ENCODE measurements around the gene C1orf56. TPM values are rescaled to one million over a fixed set of nuclear protein-coding genes. Genes with fewer than 3 reads are reported as not detected.

Gene C1orf56, protein sequence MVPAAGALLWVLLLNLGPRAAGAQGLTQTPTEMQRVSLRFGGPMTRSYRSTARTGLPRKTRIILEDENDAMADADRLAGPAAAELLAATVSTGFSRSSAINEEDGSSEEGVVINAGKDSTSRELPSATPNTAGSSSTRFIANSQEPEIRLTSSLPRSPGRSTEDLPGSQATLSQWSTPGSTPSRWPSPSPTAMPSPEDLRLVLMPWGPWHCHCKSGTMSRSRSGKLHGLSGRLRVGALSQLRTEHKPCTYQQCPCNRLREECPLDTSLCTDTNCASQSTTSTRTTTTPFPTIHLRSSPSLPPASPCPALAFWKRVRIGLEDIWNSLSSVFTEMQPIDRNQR
- polyA plus RNA-seq (ENCODE audit: insufficient read depth in 1 of 5, insufficient read length in 5 of 5, low replicate concordance in 1 of 5): 10 to 100 TPM in 4 of 5 donors, 1 to 10 TPM in 1; 9.4 to 11.6 (median 11.0) TPM
- long read RNA-seq, donor 1, transcript C1orf56-201 (2 exons, 2,096 nt): major isoform, 6 of 6 reads
- long read RNA-seq, donor 1, partial matches to known transcripts: 0 of 6 reads
- long read RNA-seq, donor 1, other reads (novel, unspliced or antisense): 0 of 6 reads
- long read RNA-seq, donor 2, partial matches to known transcripts: 5 of 33 reads
- long read RNA-seq, donor 2, other reads (novel, unspliced or antisense): 24 of 33 reads
- long read RNA-seq, donor 3, partial matches to known transcripts: 0 of 4 reads
- long read RNA-seq, donor 3, other reads (novel, unspliced or antisense): 0 of 4 reads
- long read RNA-seq, donor 4, transcript C1orf56-201 (2 exons, 2,096 nt): major isoform, 6 of 124 reads
- long read RNA-seq, donor 4, partial matches to known transcripts: 118 of 124 reads
- long read RNA-seq, donor 4, other reads (novel, unspliced or antisense): 0 of 124 reads
- long read RNA-seq, donor 5, transcript C1orf56-201 (2 exons, 2,096 nt): major isoform, 5 of 143 reads
- long read RNA-seq, donor 5, partial matches to known transcripts: 138 of 143 reads
- long read RNA-seq, donor 5, other reads (novel, unspliced or antisense): 0 of 143 reads
- long read RNA-seq, donor 6, transcript C1orf56-201 (2 exons, 2,096 nt): major isoform, 7 of 67 reads
- long read RNA-seq, donor 6, partial matches to known transcripts: 26 of 67 reads
- long read RNA-seq, donor 6, other reads (novel, unspliced or antisense): 34 of 67 reads
- long read RNA-seq, donor 7, transcript C1orf56-201 (2 exons, 2,096 nt): major isoform, 7 of 7 reads
- long read RNA-seq, donor 7, partial matches to known transcripts: 0 of 7 reads
- long read RNA-seq, donor 7, other reads (novel, unspliced or antisense): 0 of 7 reads
- long read RNA-seq, donor 8, partial matches to known transcripts: 0 of 4 reads
- long read RNA-seq, donor 8, other reads (novel, unspliced or antisense): 0 of 4 reads

DNA sequence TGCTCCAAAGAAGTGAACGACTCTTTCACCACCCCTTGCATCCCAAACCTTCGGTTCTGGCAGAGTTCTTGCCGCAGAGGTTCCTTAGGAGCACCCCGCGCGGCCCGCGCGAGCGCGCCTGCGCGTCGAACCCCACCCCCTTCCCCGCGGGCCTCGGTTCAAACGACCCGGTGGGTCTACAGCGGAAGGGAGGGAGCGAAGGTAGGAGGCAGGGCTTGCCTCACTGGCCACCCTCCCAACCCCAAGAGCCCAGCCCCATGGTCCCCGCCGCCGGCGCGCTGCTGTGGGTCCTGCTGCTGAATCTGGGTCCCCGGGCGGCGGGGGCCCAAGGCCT is at the start of gene C1orf56:
C1orf56 (plus strand) TSS at position 161 of the 334 bp plus-strand sequence; CDS start at position 258, 97 bp downstream.
- peak; percentile 76 to 79 for DNase-seq

DNA sequence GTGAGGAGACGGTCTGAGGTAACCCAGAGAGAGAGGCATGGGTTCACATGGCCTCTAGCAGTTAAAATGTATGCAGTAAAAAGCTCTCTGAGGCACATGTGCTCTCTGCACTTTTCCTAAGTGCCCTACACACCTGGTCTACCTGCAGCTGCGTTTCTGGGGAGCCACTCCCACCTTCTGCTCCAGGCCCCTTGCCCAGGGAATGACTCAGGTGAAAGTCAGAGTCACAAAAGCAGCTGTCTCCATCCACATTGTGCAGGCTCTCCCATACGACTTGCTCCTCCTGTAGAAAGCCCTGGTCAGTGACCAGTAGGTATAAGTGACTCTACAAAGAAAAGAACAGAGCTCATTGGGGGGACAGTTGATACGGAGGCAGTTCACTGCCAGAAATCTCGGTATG is 49.6 kb upstream of the C1orf56 start:
- DNase-seq: no peak

DNA sequence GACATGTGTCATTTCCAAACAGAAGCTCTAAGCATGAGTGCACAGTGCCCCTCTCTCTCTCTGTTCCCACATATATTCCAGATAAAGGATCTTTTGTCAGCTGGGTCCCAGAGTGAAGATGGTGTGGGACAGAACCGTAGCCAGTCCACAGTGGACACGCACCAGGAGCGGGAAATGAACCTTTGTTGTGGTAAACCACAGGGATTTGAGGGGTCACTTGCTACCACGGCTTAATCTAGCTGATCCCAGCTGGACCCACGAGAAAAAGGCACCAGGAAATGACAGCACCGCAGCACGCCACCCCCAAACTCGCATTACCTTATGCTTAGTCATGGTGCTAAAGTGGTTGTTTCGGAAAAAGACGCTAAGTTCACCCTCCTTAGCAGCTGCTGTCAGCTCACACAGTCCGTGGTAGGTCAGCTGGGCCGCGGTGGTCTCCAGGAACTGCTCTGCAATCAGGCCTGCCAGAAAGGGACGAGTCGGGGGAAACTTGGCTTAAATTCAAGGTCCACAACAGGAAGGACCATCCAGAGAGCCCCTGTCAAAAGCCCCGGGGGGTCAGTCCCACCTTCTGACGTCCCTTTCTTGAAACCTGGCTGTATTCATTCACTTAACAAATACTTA is 48.4 kb upstream of the C1orf56 start:
- DNase-seq: no peak

DNA sequence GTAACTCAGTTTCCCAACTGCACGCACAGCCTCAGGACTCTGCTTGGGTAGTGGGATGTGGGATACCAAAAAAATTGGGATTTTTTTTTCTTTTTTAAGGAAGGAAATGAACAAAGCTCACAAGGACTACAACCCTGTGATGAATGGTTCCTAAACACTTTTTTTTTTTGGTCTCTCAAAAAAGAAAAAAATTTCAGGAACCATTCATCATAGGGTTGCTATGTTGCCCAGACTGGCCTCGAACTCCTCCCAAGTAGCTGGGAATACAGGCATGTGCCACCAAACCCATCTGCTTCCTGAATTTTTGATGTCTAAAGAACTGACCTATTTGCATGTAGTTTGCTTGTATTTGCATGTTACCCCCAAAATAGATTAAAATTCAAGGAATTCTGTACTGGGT is 47.6 kb upstream of the C1orf56 start:
- DNase-seq: no peak

DNA sequence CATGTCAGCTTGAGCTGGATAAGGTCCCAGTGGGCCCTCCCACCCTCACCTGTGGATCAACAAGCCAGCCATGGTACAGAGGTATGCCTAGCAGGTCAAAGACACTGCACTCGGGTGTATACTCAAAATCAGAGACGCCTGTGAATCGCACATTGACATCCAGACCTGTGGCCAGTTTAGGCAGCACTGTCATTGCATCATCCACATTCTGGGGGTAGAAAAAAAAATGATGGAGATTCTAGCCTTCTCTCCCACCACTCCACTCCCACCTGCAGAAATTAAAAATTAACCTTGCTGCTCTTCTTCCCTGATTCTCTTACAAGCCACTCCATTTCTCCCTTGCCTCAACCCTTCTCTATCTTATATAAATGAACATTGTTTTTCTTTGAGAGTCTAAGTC is 47.1 kb upstream of the C1orf56 start:
- DNase-seq: no peak

DNA sequence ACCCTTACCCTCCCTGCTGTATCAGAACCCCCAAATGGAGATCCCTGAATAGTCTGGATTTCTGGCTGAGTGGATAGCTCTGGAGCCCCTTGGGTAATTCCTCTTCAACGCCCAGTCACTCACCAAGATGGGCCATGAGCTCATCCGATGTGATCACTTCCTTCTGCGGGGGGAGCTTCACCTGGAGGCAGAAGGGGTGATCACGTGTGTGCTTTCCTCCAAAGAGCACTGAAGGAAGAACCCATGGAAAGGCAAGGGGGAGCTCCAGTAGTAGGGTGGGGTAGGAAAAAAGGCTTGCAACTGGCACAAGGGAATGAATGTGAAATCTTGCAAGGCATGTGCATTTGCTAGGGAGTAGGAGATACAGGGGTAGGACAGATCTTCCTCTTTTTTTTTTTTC is 45.9 kb upstream of the C1orf56 start:
- DNase-seq: no peak

DNA sequence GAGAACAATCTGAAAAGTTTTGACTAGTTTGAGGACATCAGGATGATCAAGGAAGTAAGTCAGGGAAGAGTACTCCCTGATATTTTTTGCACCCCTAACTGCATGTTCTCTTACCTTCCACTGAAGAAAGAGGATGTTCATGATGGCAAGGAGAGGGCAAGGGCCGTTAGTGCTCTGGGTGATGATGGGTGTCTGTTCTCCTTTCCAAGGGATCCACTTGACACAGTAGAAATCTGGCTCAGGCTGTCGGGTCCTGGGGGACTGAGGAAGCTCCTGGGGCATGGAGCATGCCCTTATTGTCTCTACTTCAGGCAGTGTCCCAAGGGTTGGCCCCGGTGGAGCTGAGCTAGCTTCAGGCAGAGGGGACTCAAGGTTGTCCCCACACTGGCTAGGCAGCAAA is 45.5 kb upstream of the C1orf56 start:
- DNase-seq: no peak

DNA sequence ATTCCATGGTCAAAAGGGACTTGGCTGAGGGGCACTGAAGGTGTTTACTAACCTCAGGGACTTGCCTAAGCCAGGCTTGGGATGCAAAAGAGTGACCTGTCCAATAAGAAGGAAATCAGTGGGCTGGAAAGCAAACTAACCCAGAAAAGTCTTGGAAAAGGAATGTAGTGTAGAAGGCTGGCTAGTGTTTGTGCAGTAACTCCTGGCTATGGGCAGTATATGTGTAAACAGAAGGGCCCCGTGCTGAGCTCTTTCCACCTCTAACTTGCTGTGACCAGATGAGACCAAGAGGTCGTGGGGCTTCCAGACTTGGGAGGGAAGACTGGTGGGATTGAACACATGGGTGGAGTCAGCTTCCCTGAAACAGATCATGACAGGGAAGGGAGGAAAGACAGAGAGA is 44.9 kb upstream of the C1orf56 start:
- DNase-seq: no peak

DNA sequence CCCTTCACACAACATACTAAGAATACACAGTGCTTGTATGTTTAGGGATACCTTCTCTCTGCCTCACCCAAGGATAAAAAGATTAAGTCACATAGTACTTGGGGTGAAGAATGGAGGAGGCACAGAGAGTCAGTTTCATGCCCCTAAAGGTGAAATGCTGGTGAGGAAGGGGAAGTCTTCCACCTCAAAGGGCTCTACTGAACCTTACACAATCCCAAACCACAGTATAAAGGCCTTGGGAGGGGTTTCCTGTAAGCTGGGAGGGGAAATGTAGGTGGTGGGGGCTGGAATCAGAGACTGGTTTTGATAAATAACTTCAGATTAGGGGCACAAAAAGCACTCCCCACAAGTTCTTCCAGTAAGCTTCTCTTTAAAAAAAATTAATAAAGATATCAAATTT is 44.4 kb upstream of the C1orf56 start:
- DNase-seq: no peak

DNA sequence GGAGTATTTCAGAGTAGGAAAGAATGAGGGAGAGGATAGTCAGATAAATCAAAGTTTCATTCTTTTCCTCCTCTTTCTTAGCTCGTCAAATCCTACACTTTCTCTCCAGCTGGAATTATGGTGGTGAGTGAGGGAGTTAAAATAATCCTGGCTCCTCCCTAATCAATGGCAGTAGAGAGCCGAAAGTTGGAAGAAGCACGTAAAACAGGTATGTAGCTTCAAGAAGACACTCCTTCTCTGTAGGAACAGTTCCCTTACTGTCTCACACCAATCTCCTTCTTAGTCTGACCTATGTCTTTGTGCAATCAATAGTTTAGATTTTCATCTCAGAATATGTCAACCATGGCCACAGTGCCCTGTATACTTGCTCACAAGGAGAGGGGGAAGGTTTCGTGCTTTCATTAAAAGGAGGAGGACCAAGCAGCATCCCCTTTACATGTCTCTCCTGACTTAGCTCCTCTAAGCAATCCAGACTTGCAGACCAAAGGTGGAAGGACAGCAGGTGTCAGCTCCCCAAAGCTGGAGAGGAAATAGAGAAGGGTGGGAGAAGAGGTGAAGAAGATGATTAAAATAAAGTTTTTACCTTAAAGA is 41.7 kb upstream of the C1orf56 start:
- DNase-seq: no peak

DNA sequence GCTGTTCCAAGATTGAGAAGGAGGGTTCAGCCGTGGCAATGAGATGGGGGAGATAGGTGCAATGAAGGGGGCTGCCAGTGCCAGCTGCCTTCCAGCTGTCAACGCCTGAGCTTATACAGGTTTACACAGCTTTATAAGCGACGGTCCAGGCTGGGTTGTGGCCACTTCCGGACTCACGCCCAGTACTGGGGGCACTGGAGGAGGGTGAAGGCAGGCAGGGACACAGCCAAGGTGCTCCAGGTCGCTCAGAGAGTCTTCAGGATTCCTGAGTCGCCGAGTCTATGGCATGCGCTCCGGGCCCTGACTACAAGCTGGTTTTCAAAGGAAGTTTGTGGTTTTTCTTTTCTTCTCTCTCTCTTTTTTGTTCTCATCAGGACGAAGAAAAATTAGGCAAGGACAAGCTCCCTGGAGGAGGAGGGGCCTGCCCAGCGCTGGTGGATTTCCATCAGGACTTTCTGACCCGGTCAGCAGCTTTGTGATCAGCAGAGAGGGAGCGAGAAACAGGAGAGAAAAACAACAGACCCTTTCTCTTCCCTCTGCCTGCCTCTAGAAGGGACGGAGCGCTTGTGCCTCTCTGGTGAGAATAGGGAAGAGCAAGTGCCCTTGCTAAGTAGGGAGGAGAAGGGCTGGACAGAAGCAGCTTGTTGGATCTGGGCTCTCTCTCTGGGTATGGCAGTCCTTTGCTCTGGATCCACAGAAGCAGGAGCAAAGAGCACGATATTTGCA is 41.1 kb upstream of the C1orf56 start, which contains the start of gene MINDY1:
MINDY1 (minus strand) TSS at position 576 of the 726 bp plus-strand sequence. CDS start 4,285 bp downstream, outside the sequence.
- DNase-seq: peak; percentile 76 to 81

DNA sequence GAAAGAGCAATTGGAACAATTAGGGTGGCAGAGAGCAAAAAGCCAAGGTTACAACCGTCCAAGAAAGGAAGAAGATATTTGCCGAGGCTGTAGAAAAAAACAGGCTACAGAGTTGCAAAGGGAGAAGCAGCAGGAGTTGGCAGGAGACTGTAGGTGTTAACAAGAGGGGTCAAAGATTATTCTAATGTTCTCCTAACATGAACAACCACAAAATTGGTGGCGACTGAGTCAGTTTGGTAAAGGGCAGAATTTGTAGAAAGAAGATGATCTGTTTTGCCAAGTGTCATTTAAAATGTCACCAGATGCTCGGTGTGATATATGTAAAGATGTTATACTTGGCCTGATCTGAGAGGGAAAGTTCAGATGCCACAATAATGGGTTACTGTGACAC is 39.7 kb upstream of the C1orf56 start:
- DNase-seq: no peak

DNA sequence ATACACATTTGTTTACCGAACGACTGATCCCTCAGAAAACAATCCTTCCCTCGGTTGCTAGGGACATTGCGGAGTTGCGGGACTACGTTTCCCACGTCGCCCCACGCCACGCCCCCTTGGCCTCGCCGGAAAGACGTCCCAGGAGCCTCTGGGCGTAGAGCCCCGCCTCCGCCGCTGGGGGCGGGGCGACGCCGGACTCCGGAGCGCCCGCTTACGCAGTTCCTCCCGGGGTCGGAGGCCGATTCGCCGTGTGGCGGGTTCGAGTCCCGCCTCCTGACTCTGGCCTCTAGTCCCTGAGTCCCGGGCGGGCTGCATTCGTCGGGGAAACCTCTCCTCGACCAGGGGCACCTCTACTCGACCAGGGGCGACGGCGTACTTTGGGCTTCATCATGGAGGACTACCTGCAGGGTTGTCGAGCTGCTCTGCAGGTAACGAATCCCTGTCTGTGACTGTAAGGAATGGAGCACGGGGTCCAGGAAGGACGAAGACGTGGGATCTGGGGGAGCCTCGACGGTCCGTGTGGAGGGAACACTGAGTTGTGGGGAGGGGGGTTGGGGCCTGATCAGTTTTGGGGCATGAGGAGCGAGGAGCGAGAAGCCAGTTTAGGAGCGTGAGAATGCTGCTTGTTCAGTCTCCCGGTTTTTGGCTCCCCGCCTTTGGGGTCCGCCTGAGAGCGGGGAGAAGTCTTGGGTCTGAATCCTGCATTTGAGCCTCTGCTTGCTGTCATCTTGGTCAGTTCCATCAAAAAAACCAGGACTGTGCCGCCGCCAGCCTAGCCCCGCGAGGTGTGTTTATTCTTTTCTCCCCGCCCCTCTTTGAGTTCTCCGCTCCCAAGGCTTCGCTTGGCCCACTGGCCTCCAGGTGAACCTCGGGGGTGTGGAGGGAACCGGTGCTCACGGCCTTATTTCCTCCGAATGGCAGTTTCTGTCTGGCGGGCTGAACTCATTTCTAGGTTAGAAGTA is 39.0 kb upstream of the C1orf56 start, which contains the start of gene PRUNE1:
PRUNE1 (plus strand) TSS at position 206 of the 962 bp plus-strand sequence; CDS start at position 390, 184 bp downstream.
- DNase-seq: peak; percentile 99

DNA sequence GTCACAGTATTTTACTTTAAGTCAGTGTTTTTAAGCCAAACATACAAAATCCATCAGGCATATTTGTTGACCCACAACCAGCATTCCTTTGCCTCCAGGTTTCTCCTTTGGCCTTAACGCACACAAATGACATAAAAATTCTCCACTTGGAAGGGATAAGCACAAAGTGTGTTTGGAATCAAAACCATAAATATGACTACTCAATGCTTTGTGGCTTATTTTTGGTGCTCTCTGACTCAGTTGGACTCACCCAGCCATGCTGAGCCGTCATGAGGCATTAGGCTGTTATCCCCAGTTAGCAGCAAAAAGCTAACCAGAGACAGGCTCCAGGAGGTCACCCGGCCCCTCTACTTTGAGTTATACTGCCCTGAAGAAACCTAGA is 38.4 kb upstream of the C1orf56 start:
- DNase-seq: no peak

DNA sequence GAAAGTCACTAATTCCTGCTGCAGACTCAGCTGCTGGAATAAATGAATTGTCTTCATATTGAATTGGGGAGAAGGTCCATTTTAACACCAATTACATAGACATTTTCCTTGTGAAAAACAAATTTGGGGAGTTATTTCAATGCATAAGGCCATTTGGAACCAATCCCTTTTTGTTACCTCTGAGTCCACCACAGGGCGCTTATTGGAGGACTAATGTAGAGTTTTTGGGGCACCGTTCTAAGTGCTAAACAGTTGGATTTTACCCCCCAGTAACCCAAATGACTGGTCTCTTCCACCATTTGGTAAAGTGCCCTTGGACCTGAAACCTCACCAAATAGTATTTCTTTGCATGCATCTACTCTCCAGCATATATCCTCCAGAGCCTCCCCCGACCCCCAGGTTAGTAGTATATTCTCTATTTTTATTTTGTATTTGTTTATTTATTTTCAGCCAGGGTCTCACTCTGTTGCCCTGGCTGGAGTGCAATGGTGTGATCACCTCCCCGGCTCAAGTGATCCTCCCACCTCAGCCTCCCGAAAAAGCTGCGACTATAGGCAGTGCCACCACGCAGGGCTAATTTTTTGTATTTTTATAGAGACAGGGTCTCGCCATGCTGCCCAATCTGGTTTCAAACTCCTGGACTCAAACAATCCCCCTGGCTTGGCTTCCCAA is 37.7 kb upstream of the C1orf56 start:
- no peak for DNase-seq

DNA sequence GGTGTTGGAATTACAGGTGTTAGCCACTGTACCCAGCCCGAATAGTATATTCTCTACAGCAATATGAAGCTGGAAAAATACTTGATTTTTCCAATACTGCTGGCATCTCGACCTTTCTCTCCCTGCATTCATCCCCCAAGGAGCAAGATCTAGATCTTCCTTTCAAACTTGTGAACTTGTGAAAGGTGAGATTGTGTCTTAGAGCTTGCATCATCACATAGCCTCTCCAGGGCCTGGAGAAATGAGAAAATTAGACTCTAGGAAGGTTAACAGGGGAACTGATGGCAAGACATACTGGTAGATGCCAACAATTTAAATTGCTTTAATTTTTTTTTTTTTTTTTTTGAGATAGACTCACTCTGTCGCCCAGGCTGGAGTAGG is 37.2 kb upstream of the C1orf56 start:
- DNase-seq: no peak

DNA sequence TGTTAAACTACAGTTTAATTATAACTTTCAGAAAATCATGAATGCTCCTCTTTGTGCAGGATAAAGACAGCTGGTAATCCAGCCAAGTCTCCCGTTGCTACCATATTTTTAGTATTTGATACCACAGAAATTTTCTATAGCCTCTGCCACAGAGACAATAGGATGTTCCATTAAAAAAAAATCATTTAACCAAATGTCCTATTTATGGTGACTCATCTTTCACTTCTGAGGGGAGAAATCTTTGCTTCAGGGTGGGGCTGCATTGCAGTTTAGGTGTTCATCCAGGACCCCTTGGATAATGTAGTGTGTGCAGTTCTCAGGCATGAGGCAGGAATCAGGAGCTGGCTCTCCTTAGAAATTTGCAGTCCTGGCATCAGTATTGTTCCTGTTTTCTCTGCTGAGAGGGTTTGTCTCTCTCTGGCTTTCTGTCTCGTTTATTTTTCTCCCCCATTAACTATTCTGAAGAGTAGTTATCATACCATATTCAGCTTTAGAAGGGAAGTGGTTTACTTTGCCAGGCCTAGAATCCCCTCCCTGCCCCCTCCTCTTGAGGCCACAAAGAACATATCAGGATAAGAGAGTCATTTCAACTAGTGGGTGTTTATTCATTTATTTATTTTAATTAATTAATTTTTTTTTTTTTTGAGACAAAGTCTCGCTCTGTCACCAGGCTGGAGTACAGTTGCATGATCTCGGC is 36.2 kb upstream of the C1orf56 start:
- no peak for DNase-seq

All from right lung (tissue), 10 donors.